ENCODE results near the gene SCRN1.

The SCRN1 gene

DNA sequence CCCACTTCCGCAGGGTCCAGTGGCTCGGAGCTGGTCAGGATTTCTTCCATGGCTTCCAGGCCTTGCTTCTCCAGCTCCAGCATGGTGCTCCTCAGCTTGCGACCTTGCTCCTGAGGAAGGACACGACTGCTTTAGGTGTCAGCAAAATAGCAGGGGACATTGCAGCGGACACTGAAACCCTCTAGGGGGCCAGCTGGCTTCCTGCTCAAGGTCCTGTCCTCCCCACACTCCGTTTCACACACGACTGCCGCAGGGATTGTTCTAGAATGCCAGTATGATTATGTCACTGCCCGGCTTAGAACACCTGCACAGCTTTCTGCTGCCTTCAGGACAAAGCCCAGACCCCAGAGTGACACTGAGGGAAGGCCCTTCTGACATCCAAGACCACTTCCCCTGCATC lies 65.6 kb downstream of the SCRN1 start:
- TF ChIP-seq POLR2A (IDR thresholded peaks at IDR 0.05; ENCODE audit: low read depth, low read length) (no peak), POLR2AphosphoS5 (IDR thresholded peaks at IDR 0.05; ENCODE audit: low read depth, low read length) (no peak), POU2F2 (IDR thresholded peaks at IDR 0.05; ENCODE audit: low read depth, low read length) (no peak)
- no peak for DNase-seq (ENCODE audit: insufficient read length, low spot score)
- FAIRE-seq, result no peak

DNA sequence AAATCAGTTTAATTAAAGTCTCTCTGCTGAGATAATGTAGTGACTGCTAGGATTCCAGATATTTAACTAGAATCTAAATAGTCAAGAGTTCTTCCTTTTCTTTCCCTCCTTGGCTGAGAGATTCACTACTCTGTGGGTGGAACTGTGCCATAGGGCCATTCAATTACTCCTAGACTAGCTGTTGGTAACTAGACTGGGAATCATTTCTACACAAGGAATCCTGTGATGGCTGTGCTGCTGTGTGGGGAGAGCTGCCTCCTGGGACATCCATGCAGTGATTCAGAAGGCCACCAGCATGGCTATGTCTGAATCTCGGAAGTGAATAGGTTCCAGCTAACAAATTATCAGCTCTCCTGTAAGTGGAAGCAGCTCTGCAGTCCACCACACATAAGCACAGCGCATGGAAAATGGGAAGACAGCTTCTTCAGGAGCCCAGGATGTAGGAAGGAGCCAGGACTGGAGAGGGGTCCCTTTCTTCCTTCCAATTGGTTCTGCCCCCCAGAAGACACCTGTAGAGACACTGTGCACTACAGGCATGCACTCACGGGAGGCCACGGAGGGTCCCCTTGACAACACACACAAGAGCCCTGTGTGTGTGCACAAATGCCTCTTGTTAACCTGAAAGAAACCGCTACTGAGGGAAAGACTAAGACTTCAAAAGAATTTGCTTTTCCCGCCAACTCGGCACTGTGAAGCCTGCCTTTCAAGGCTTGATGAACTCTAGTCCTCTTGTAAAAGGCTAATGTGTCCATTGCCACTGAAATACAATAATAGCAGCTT lies 66.5 kb downstream of the SCRN1 start:
- TF ChIP-seq POLR2A (IDR thresholded peaks at IDR 0.05; ENCODE audit: low read depth, low read length), result no peak
- no peak for TF ChIP-seq SPI1 (IDR thresholded peaks at IDR 0.05; ENCODE audit: low read depth, low read length)
- TF ChIP-seq TAF1 (IDR thresholded peaks at IDR 0.05; ENCODE audit: low read depth, low read length), result no peak
- no peak for TF ChIP-seq POLR2AphosphoS5 (IDR thresholded peaks at IDR 0.05; ENCODE audit: low read depth, low read length)
- no peak for TF ChIP-seq PAX5 (IDR thresholded peaks at IDR 0.05; ENCODE audit: insufficient read depth, low read length, severe bottlenecking)
- TF ChIP-seq POU2F2 (IDR thresholded peaks at IDR 0.05; ENCODE audit: low read depth, low read length), result no peak
- DNase-seq (ENCODE audit: insufficient read length, low spot score) (no peak), FAIRE-seq (no peak)

DNA sequence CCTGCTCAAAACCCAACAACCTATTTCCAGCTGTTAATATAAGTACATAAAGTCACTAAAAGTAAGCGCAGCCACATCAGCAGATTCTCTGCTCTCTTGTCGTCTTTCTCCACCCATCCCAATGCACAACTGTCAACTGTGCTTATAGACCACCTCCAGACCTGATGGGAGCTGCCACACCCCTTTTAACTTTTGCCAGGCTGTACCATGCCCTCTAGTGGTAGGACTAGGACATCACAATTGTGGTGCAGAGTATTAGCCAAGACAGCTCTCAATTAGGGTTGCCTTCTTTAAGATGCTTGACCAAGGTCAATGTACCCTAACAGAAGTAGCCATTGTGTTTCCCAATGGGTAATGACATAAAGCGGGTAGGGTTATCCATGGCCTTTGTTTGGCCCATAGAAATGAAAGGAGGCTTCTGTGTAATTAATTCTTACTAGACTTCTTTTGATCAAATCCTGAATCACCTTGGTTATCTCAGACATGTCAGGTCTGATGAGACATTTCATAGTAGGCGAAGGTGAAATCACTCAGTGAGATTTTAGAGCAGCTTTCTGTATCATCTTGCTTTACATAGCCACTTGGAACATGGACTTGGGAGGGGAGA lies 68.1 kb downstream of the SCRN1 start:
- FAIRE-seq, result peak; percentile 98
- TF ChIP-seq TAF1 (IDR thresholded peaks at IDR 0.05; ENCODE audit: low read depth, low read length), result no peak
- no peak for TF ChIP-seq SPI1 (IDR thresholded peaks at IDR 0.05; ENCODE audit: low read depth, low read length)
- no peak for TF ChIP-seq PAX5 (IDR thresholded peaks at IDR 0.05; ENCODE audit: insufficient read depth, low read length, severe bottlenecking)
- TF ChIP-seq POU2F2 (IDR thresholded peaks at IDR 0.05; ENCODE audit: low read depth, low read length), result no peak
- TF ChIP-seq POLR2AphosphoS5 (IDR thresholded peaks at IDR 0.05; ENCODE audit: low read depth, low read length), result no peak
- TF ChIP-seq POLR2A (IDR thresholded peaks at IDR 0.05; ENCODE audit: low read depth, low read length), result no peak
- peak; percentile 41 for DNase-seq (ENCODE audit: insufficient read length, low spot score)

DNA sequence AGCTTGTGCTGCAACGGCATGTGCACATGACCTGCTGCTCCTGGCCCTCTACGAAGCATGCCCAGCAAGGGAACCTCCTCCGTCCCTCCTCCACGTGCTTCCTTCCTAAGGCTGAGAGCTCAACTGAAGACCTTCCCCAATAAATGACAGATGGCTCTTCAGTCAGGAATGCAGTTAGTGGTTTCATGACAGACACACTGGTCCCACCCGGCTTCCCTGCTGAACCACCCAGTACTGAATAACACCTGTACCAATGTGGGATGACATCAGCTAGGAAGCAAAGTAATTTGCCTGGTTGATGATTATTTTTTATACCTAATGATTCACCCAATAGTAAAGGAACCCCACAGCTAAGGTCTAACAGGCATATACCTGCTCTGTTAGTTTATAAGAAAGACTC lies 69.1 kb downstream of the SCRN1 start:
- TF ChIP-seq POU2F2 (IDR thresholded peaks at IDR 0.05; ENCODE audit: low read depth, low read length), result no peak
- no peak for TF ChIP-seq POLR2A (IDR thresholded peaks at IDR 0.05; ENCODE audit: low read depth, low read length)
- no peak for TF ChIP-seq TAF1 (IDR thresholded peaks at IDR 0.05; ENCODE audit: low read depth, low read length)
- no peak for TF ChIP-seq POLR2AphosphoS5 (IDR thresholded peaks at IDR 0.05; ENCODE audit: low read depth, low read length)
- TF ChIP-seq SPI1 (IDR thresholded peaks at IDR 0.05; ENCODE audit: low read depth, low read length), result no peak
- no peak for TF ChIP-seq PAX5 (IDR thresholded peaks at IDR 0.05; ENCODE audit: insufficient read depth, low read length, severe bottlenecking)
- FAIRE-seq (no peak), DNase-seq (ENCODE audit: insufficient read length, low spot score) (no peak)

DNA sequence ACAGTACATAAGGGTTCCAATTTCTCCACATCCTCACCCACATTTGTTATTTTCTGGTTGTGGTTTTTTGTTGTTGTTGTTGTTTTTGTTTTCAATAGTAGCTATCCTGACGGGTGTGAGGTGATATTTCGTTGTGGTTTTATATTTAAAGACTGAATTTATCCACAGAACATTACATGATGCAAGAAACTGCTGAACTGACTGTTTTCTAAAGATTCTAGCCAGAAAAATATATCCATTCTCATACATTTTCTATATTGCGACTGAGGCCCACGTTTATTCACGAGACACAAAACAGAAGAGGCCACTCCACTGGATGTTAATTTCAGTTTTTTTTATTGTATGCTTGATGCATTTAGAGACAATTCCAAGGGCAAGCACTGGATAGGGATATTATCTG lies 69.8 kb downstream of the SCRN1 start:
- DNase-seq (ENCODE audit: insufficient read length, low spot score), result no peak
- FAIRE-seq, result no peak

DNA sequence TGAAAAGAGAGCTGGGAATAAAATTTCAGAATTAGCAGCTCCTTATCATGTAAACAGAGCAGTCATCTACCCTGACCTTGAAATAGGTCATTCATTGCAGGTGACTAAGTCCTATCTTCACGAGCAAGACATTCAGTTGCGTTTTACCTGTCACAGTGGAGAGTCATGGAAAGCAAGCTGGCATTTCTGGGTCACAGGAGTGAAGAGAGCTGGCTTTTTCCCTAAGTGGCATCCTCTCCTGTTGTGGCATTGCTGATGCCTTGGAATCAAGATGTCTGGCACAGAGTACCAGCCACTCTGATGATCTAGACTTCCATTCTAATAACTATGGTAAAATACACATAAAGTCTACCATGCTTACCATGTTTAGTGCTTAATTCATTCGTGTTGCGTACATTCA lies 70.8 kb downstream of the SCRN1 start:
- DNase-seq (ENCODE audit: insufficient read length, low spot score) (no peak), FAIRE-seq (no peak)
- TF ChIP-seq SPI1 (IDR thresholded peaks at IDR 0.05; ENCODE audit: low read depth, low read length) (no peak), POU2F2 (IDR thresholded peaks at IDR 0.05; ENCODE audit: low read depth, low read length) (no peak), TAF1 (IDR thresholded peaks at IDR 0.05; ENCODE audit: low read depth, low read length) (no peak), PAX5 (IDR thresholded peaks at IDR 0.05; ENCODE audit: insufficient read depth, low read length, severe bottlenecking) (no peak), POLR2AphosphoS5 (IDR thresholded peaks at IDR 0.05; ENCODE audit: low read depth, low read length) (no peak), POLR2A (IDR thresholded peaks at IDR 0.05; ENCODE audit: low read depth, low read length) (no peak)

More for the DNA sequence above, 69.8 kb downstream of the SCRN1 start:
- no peak for TF ChIP-seq POLR2A (IDR thresholded peaks at IDR 0.05; ENCODE audit: low read depth, low read length)
- TF ChIP-seq TAF1 (IDR thresholded peaks at IDR 0.05; ENCODE audit: low read depth, low read length), result no peak
- no peak for TF ChIP-seq POLR2AphosphoS5 (IDR thresholded peaks at IDR 0.05; ENCODE audit: low read depth, low read length)
- TF ChIP-seq SPI1 (IDR thresholded peaks at IDR 0.05; ENCODE audit: low read depth, low read length), result no peak
- TF ChIP-seq PAX5 (IDR thresholded peaks at IDR 0.05; ENCODE audit: insufficient read depth, low read length, severe bottlenecking), result no peak
- TF ChIP-seq POU2F2 (IDR thresholded peaks at IDR 0.05; ENCODE audit: low read depth, low read length), result no peak

DNA sequence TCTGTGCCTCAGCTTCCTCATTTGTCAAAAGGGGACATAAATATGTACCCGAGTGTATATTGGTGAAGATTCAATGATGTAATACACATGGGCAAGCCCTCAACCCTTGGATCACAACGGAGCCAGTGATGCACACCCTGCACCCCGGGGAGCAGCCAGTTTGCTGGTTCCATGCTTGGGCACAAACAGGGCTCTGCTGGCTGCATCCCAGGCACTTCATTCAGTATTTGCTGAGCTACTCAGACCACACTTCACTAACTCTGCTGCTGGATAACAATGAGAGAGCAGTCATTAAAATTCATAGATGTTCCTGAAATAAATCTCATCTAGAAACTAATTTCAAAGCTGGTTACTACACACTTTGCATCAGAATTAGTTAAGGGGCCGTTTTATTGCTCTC lies 72.0 kb downstream of the SCRN1 start:
- no peak for FAIRE-seq
- TF ChIP-seq POU2F2 (IDR thresholded peaks at IDR 0.05; ENCODE audit: low read depth, low read length) (no peak), SPI1 (IDR thresholded peaks at IDR 0.05; ENCODE audit: low read depth, low read length) (no peak), POLR2AphosphoS5 (IDR thresholded peaks at IDR 0.05; ENCODE audit: low read depth, low read length) (no peak), POLR2A (IDR thresholded peaks at IDR 0.05; ENCODE audit: low read depth, low read length) (no peak), TAF1 (IDR thresholded peaks at IDR 0.05; ENCODE audit: low read depth, low read length) (no peak), PAX5 (IDR thresholded peaks at IDR 0.05; ENCODE audit: insufficient read depth, low read length, severe bottlenecking) (no peak)
- no peak for DNase-seq (ENCODE audit: insufficient read length, low spot score)

DNA sequence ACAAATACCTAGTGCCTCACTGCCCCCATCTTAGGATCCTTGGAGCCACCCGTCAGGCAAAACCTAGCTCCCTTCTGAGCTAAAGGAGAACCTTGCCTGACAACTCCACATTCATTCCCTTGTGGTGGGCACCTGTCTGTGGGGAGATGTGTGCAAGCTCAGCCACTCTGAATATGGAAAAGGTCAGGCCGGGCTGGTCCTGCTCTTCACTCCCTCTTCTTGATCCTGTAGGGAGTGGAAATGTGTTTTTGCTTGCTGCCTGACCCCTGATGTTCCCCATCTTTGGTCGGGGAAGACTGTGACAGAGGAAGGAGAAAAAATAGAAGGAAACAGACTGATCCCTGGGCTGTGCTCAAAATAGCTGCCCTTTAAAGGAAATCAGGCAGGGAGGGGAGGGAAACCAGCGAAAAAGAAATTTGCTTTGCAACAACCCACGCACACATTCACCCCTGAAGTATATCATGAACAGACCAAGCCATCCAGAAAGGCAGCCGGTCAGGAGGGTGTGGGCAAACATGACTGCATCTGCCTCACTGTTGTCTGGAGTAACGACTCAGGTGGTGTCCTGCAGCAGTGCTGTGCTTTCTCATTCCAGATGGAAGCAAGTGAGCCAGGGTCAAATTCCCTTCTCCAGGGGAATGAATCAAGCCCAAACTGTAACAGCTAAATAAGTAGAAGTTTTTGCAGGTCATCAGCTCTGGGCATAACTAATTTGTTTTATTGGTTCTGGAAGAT lies 74.0 kb downstream of the SCRN1 start:
- TF ChIP-seq PAX5 (IDR thresholded peaks at IDR 0.05; ENCODE audit: insufficient read depth, low read length, severe bottlenecking) (no peak), POLR2A (IDR thresholded peaks at IDR 0.05; ENCODE audit: low read depth, low read length) (no peak), POU2F2 (IDR thresholded peaks at IDR 0.05; ENCODE audit: low read depth, low read length) (no peak), TAF1 (IDR thresholded peaks at IDR 0.05; ENCODE audit: low read depth, low read length) (no peak), POLR2AphosphoS5 (IDR thresholded peaks at IDR 0.05; ENCODE audit: low read depth, low read length) (no peak), SPI1 (IDR thresholded peaks at IDR 0.05; ENCODE audit: low read depth, low read length) (no peak)
- FAIRE-seq, result peak; percentile 35
- DNase-seq (ENCODE audit: insufficient read length, low spot score), result no peak

DNA sequence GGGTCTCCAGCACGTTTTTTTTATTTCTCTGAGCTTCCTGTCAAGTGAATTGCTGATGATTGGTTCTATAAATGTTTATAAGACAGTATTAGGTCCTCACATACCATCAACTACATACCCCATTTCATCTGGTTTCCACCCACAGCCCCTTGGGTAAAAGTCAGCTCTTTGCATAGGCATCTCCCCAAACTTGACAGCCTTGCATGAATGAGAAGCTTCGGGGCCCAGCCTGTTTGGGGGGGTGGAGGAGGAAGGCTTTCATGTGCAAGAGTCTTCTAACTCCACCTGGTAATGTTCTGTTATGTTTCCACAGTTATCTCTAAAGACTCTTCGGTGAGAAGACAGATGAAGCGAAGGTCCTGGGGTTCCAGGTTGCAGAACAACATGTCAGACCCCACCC lies 75.4 kb downstream of the SCRN1 start:
- DNase-seq (ENCODE audit: insufficient read length, low spot score), result no peak
- FAIRE-seq, result no peak
- TF ChIP-seq POLR2AphosphoS5 (IDR thresholded peaks at IDR 0.05; ENCODE audit: low read depth, low read length) (no peak), PAX5 (IDR thresholded peaks at IDR 0.05; ENCODE audit: insufficient read depth, low read length, severe bottlenecking) (no peak), SPI1 (IDR thresholded peaks at IDR 0.05; ENCODE audit: low read depth, low read length) (no peak), TAF1 (IDR thresholded peaks at IDR 0.05; ENCODE audit: low read depth, low read length) (no peak), POLR2A (IDR thresholded peaks at IDR 0.05; ENCODE audit: low read depth, low read length) (no peak), POU2F2 (IDR thresholded peaks at IDR 0.05; ENCODE audit: low read depth, low read length) (no peak)

Data from GM12891 (cell line).